GM12872 (cell line): ENCODE measurements around the gene HEMGN.

Experiments
- CTCF ChIP-seq: IDR thresholded peaks from 3 replicates; pipeline ENCODE4 v1.5.1; 2011; ENCODE audit warnings: low read depth, mild to moderate bottlenecking, low read length, moderate library complexity; ENCODE audit not compliant: insufficient read depth

Gene HEMGN

GRCh38 chr9:97938081-97938644 is at the start of gene HEMGN:
HEMGN (minus strand) TSS chr9:97938172; CDS start chr9:97938136, 36 bp downstream.
- TF ChIP-seq CTCF, result no peak

- no peak for TF ChIP-seq CTCF
Measured at GRCh38 chr9:97987487-97987886, 49.5 kb upstream of the HEMGN start.

GRCh38 chr9:97985058-97985861 is 47.3 kb upstream of the HEMGN start:
- TF ChIP-seq CTCF, result no peak

- no peak for TF ChIP-seq CTCF
Measured at GRCh38 chr9:97984188-97985057, 46.5 kb upstream of the HEMGN start.

GRCh38 chr9:97983589-97984187 is 45.7 kb upstream of the HEMGN start:
- no peak for TF ChIP-seq CTCF

- TF ChIP-seq CTCF, result peak; percentile 81
Measured at GRCh38 chr9:97982683-97983588, 45.0 kb upstream of the HEMGN start, which contains the start of gene ANP32B. ANP32B (plus strand) TSS chr9:97983341; CDS start chr9:97983556, 215 bp downstream.
